PC-3 (cell line): Measurements from ENCODE around the gene SMU1. TPM values are rescaled to one million over a fixed set of nuclear protein-coding genes. Genes with fewer than 3 reads are reported as not detected.

ENCODE experiments used
- ATAC-seq: fragments of 200-7000 bp; cut with Tn5 transposase; 2 replicates; pipeline ENCODE4 v1.9.1; 2020; ENCODE audit warnings: mild to moderate bottlenecking, moderate library complexity
- BruUV-seq: library from RNA; stranded (reverse); fragments of 400-500 nt; replicated peaks from 2 replicates; lab custom pipeline; 2021; lab: Mats Ljungman, UMichigan
- CTCF ChIA-PET: fragments of 300-600 bp; sonication (Branson Sonifier 250); formaldehyde crosslinking; loops from one replicate; lab custom pipeline; 2022; ENCODE audit warnings: antibody characterized with exemption; lab: Charles Lee
- POLR2A ChIA-PET: fragments of 300-600 bp; sonication (Branson Sonifier 250); formaldehyde crosslinking; loops from one replicate; lab custom pipeline; 2022; ENCODE audit warnings: antibody characterized with exemption; ENCODE audit not compliant: unreplicated experiment; lab: Charles Lee
- DNase-seq: peaks from one replicate; pipeline ENCODE4 v3.0.0-alpha.2; 2015
- H2AFZ ChIP-seq: fragments of 300-600 bp; sonication (generic); 2 replicates; pipeline ENCODE4 v1.6.0; 2016; ENCODE audit warnings: antibody characterized with exemption, low read length
- H3F3A ChIP-seq: fragments of 300-600 bp; sonication (generic); one replicate; pipeline ENCODE4 v1.6.0; 2017; ENCODE audit warnings: antibody characterized with exemption, low read length, control low read depth, mild to moderate bottlenecking; ENCODE audit not compliant: unreplicated experiment
- H3K27ac ChIP-seq: fragments of 300-600 bp; sonication (generic); 2 replicates; pipeline ENCODE4 v1.5.1; 2016; ENCODE audit warnings: mild to moderate bottlenecking, low read length
- H3K27me3 ChIP-seq: fragments of 300-600 bp; sonication (generic); 2 replicates; pipeline ENCODE4 v1.6.1; 2016; ENCODE audit warnings: low read length, mixed read lengths
- H3K36me3 ChIP-seq: fragments of 300-600 bp; sonication (generic); 2 replicates; pipeline ENCODE4 v1.6.1; 2016; ENCODE audit warnings: low read depth, mixed run types, low read length, mixed read lengths
- H3K4me1 ChIP-seq: fragments of 300-600 bp; sonication (generic); 2 replicates; pipeline ENCODE4 v1.5.1; 2016; ENCODE audit warnings: low read length; ENCODE audit not compliant: insufficient read depth
- H3K4me2 ChIP-seq: fragments of 300-600 bp; sonication (generic); 2 replicates; pipeline ENCODE4 v1.6.0; 2016; ENCODE audit warnings: low read length
- H3K4me3 ChIP-seq: fragments of 300-600 bp; sonication (generic); 2 replicates; pipeline ENCODE4 v1.5.1; 2016; ENCODE audit warnings: mild to moderate bottlenecking, low read length, mixed read lengths
- H3K79me2 ChIP-seq: fragments of 300-600 bp; sonication (generic); 2 replicates; pipeline ENCODE4 v1.6.1; 2017; ENCODE audit warnings: low read length, mixed read lengths
- H3K9ac ChIP-seq: fragments of 300-600 bp; sonication (generic); 2 replicates; pipeline ENCODE4 v1.6.0; 2016; ENCODE audit warnings: mild to moderate bottlenecking, low read length
- H3K9me2 ChIP-seq: fragments of 300-600 bp; sonication (generic); replicated peaks from 2 replicates; pipeline ENCODE4 v1.6.1; 2016; ENCODE audit warnings: mixed run types, low read length, mixed read lengths
- H3K9me3 ChIP-seq: fragments of 300-600 bp; sonication (generic); 2 replicates; pipeline ENCODE4 v1.6.1; 2016; ENCODE audit warnings: low read length, mixed read lengths
- H4K20me1 ChIP-seq: fragments of 300-600 bp; sonication (generic); 2 replicates; pipeline ENCODE4 v1.6.1; 2016; ENCODE audit warnings: low read length, mixed read lengths
- EZH2 ChIP-seq: fragments of 300-600 bp; sonication (generic); IDR thresholded peaks from one replicate; pipeline ENCODE4 v1.6.1; 2017; ENCODE audit warnings: antibody characterized with exemption, mild to moderate bottlenecking, low read length; ENCODE audit not compliant: unreplicated experiment
- EZH2phosphoT487 ChIP-seq: fragments of 300-600 bp; sonication (generic); IDR thresholded peaks from 2 replicates; pipeline ENCODE4 v1.6.1; 2018; ENCODE audit warnings: mild to moderate bottlenecking, antibody characterized with exemption, low read length, borderline replicate concordance
- intact Hi-C: fragments of 100-400 bp; cut with micrococcal nuclease; formaldehyde crosslinking; loops from 2 replicates; pipeline ENCODE4 v1.9.0; 2023
- total RNA-seq: library from RNA; depleted of rRNA; stranded (reverse); fragments of >200 nt; gene quantifications from 2 replicates; pipeline ENCODE4 v1.2.3, GENCODE V29; 2014
- TF ChIP-seq, protein P1 (sequence below): fragments of 300-600 bp; sonication (generic); conservative IDR thresholded peaks from 2 replicates; pipeline ENCODE4 v1.5.1; 2017; ENCODE audit warnings: antibody characterized with exemption, low read depth, mild to moderate bottlenecking, low read length

Gene SMU1
- total RNA-seq, 1 experiment from 2014 or later: 17.6 TPM

DNA sequence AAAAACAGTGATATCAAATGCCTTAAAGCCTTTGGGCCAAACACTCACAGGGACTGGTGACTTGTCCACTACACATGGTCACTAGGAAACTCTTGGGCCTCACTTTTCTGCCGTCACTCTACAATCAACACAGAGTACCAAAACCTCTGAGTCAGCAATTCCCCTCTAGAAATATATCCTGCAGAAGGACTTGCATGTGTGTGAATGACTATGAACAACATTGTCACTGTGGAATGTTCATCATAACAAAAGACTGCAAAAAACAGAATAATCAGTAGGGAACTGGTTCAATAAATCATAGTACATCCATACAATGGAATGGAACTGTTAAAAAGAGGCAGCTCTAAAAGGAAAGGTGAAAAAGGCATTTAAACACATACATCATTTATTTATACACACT, 44.1 kb upstream of the SMU1 start:
- no peak for DNase-seq
- TF ChIP-seq, protein P1, sequence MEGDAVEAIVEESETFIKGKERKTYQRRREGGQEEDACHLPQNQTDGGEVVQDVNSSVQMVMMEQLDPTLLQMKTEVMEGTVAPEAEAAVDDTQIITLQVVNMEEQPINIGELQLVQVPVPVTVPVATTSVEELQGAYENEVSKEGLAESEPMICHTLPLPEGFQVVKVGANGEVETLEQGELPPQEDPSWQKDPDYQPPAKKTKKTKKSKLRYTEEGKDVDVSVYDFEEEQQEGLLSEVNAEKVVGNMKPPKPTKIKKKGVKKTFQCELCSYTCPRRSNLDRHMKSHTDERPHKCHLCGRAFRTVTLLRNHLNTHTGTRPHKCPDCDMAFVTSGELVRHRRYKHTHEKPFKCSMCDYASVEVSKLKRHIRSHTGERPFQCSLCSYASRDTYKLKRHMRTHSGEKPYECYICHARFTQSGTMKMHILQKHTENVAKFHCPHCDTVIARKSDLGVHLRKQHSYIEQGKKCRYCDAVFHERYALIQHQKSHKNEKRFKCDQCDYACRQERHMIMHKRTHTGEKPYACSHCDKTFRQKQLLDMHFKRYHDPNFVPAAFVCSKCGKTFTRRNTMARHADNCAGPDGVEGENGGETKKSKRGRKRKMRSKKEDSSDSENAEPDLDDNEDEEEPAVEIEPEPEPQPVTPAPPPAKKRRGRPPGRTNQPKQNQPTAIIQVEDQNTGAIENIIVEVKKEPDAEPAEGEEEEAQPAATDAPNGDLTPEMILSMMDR: no peak
- TF ChIP-seq EZH2: no peak
- no peak for TF ChIP-seq EZH2phosphoT487
- H3K9me3 ChIP-seq: no peaks in the 10 kb centered on the region
- ChIA-PET POLR2A (no interaction called here), CTCF (no interaction called here)
- H3K9ac ChIP-seq: no peak overlapping the region
- no peaks in the 10 kb centered on the region for H4K20me1 ChIP-seq
- intact Hi-C loops: no loop called here
- H3K27me3 ChIP-seq: no peaks in the 10 kb centered on the region
- H3K9me2 ChIP-seq: no peaks in the 10 kb centered on the region
- H3K4me3 ChIP-seq: no peak overlapping the region
- H3K27ac ChIP-seq: no peak overlapping the region
- no peaks in the 10 kb centered on the region; the same call in 1 of the 2 replicates for H3K36me3 ChIP-seq
- ATAC-seq: no peak
- H2AFZ ChIP-seq: no peak overlapping the region
- H3F3A ChIP-seq: no peaks in the 10 kb centered on the region
- H3K4me1 ChIP-seq: peaks cover 15% of the 10 kb centered on the region
- no TSS peak for BruUV-seq
- H3K79me2 ChIP-seq: no peaks in the 10 kb centered on the region
- H3K4me2 ChIP-seq: no peak overlapping the region

DNA sequence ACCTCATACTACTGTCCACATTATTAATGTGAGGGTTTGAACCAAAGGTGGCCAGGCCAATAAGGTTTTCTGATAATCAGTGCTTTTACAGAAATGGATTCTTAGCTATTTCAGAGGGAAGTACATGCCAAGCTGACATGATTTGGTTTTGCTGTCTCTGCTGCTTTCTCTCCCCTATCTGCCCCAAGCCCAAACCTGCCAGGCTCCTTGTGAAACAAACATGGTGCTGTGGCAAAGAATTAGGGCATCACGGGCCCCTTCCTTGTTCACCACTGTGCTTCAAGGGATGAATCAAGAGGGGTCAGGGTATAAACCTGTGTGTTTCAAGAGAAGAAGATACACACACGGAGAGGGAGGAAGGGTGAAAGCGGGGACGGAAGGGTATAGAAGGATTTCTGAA, 41.3 kb upstream of the SMU1 start:
- no TSS peak for BruUV-seq
- H3K4me1 ChIP-seq: peaks cover 15% of the 10 kb centered on the region
- H4K20me1 ChIP-seq: no peaks in the 10 kb centered on the region
- no peak for DNase-seq
- H3K79me2 ChIP-seq: no peaks in the 10 kb centered on the region
- H3K27me3 ChIP-seq: no peaks in the 10 kb centered on the region
- POLR2A ChIA-PET: no interaction called here
- CTCF ChIA-PET: interaction anchor here (0.7 kb wide), 1 partner anchor 41 kb away, joined by 3 read pairs; no protein-coding TSS in a partner anchor
- no peaks in the 10 kb centered on the region for H3K9me2 ChIP-seq
- no peak overlapping the region for H3K9ac ChIP-seq
- intact Hi-C loops: loop anchor here (5.0 kb wide), 1 partner anchor 45 kb away; no protein-coding TSS in a partner anchor
- H3K36me3 ChIP-seq: peaks cover 10% of the 10 kb centered on the region
- H3F3A ChIP-seq: no peaks in the 10 kb centered on the region
- H3K4me2 ChIP-seq: peak overlapping the region; percentile 33
- TF ChIP-seq, protein P1: no peak
- TF ChIP-seq EZH2phosphoT487 (no peak), EZH2 (no peak)
- 0 out of 2 replicates have a peak overlapping the region, but pooled peaks have one; percentile 1 for H3K27ac ChIP-seq
- no peak overlapping the region for H2AFZ ChIP-seq
- ATAC-seq: peak; percentile 45
- H3K4me3 ChIP-seq: no peak overlapping the region
- no peaks in the 10 kb centered on the region for H3K9me3 ChIP-seq

GRCh38 chr9:33117306-33117705, 40.8 kb upstream of the SMU1 start:
- CTCF ChIA-PET: interaction anchor here (0.7 kb wide), 1 partner anchor 40 kb away, joined by 3 read pairs; no protein-coding TSS in a partner anchor
- DNase-seq (peak; percentile 55), ATAC-seq (peak; percentile 70)
- no TSS peak for BruUV-seq
- Histone ChIP-seq H3K9me3 (no peaks in the 10 kb centered on the region), H3K36me3 (peaks cover 10% of the 10 kb centered on the region), H3K4me3 (no peak overlapping the region), H3K9ac (no peak overlapping the region), H3K79me2 (no peaks in the 10 kb centered on the region), H4K20me1 (no peaks in the 10 kb centered on the region), H3F3A (no peaks in the 10 kb centered on the region), H3K27ac (0 out of 2 replicates have a peak overlapping the region, but pooled peaks have one; percentile 18), H3K4me1 (peaks cover 15% of the 10 kb centered on the region), H2AFZ (no peak overlapping the region), H3K9me2 (no peaks in the 10 kb centered on the region), H3K27me3 (no peaks in the 10 kb centered on the region), H3K4me2 (peak overlapping the region; percentile 33)
- intact Hi-C loops: loop anchor here (5.0 kb wide), 1 partner anchor 45 kb away; no protein-coding TSS in a partner anchor
- TF ChIP-seq, protein P1: no peak
- TF ChIP-seq EZH2: no peak
- no peak for TF ChIP-seq EZH2phosphoT487
- POLR2A ChIA-PET: interaction anchor here (0.7 kb wide), 1 partner anchor 15 kb away, joined by 3 read pairs; no protein-coding TSS in a partner anchor
